Stimulated activated CD8-positive, alpha-beta memory T cell treated with anti-CD3 and anti-CD28 coated beads, Interleukin-15, amount 100 ng/mL, for 4 hours (primary cell): ENCODE results near the gene RNPS1.

ENCODE experiments used
- DNase-seq, 2 donors: peaks; one replicate each; pipeline ENCODE4 v3.0.0-alpha.2; 2020; ENCODE audit warnings: low read depth in 2 of 2

Gene RNPS1

GRCh38 chr16:2213817-2214718, 53.9 kb downstream of the RNPS1 start:
- no peak for DNase-seq

GRCh38 chr16:2212362-2213324, 55.3 kb downstream of the RNPS1 start:
- no peak for DNase-seq

- DNase-seq: no peak
These were observed 56.0 kb downstream of the RNPS1 start for GRCh38 chr16:2211923-2212347.

- DNase-seq: no peak
These were observed 57.2 kb downstream of the RNPS1 start, which contains the start of gene BRICD5 for GRCh38 chr16:2210386-2211365. Gene BRICD5, minus strand, starts transcription at chr16:2210863. Its CDS starts 30 bp downstream, at chr16:2210833.

GRCh38 chr16:2210009-2210332, 58.0 kb downstream of the RNPS1 start:
- DNase-seq: no peak

- no peak for DNase-seq
These were observed 58.5 kb downstream of the RNPS1 start for GRCh38 chr16:2209258-2210008.

- DNase-seq: no peak
These were observed 59.2 kb downstream of the RNPS1 start for GRCh38 chr16:2208772-2209171.

- no peak for DNase-seq
These were observed 59.6 kb downstream of the RNPS1 start for GRCh38 chr16:2208308-2208707.

GRCh38 chr16:2207872-2208271, 60.1 kb downstream of the RNPS1 start:
- no peak for DNase-seq

- no peak for DNase-seq
These were observed 61.0 kb downstream of the RNPS1 start for GRCh38 chr16:2206780-2207433.

GRCh38 chr16:2206420-2206779, 61.5 kb downstream of the RNPS1 start:
- no peak for DNase-seq

GRCh38 chr16:2205967-2206313, 62.0 kb downstream of the RNPS1 start:
- DNase-seq: no peak

- DNase-seq: peak; percentile 78 to 90
These were observed 62.6 kb downstream of the RNPS1 start, which contains the start of gene MLST8 for GRCh38 chr16:2205104-2205966. Gene MLST8, plus strand, starts transcription at chr16:2205454. Its CDS starts 632 bp downstream, at chr16:2206086.

- no peak for DNase-seq
These were observed 63.4 kb downstream of the RNPS1 start for GRCh38 chr16:2204416-2205103.
